MV-4-11 (cell line): ENCODE data around the gene DEDD2.

Experiments used
- DNase-seq: peaks from one replicate; lab custom pipeline; 2025; lab: John Stamatoyannopoulos, UW

DEDD2 gene

GRCh38 chr19:42170715-42171114 lies 46.8 kb downstream of the DEDD2 start:
- DNase-seq, result no peak

- no peak for DNase-seq
These were observed 47.7 kb downstream of the DEDD2 start for GRCh38 chr19:42169486-42170413.

GRCh38 chr19:42168206-42168605 lies 49.3 kb downstream of the DEDD2 start:
- no peak for DNase-seq

- no peak for DNase-seq
These were observed 51.2 kb downstream of the DEDD2 start for GRCh38 chr19:42166316-42166715.

- no peak for DNase-seq
These were observed 52.3 kb downstream of the DEDD2 start for GRCh38 chr19:42165146-42165545.

- no peak for DNase-seq
These were observed 55.7 kb downstream of the DEDD2 start for GRCh38 chr19:42161616-42162263.

- DNase-seq, result no peak
These were observed 57.5 kb downstream of the DEDD2 start for GRCh38 chr19:42159942-42160341.

GRCh38 chr19:42158926-42159325 lies 58.6 kb downstream of the DEDD2 start:
- no peak for DNase-seq

GRCh38 chr19:42156571-42156970 lies 60.9 kb downstream of the DEDD2 start:
- DNase-seq, result no peak

GRCh38 chr19:42155796-42156195 lies 61.7 kb downstream of the DEDD2 start:
- DNase-seq, result no peak

GRCh38 chr19:42154471-42155323 lies 62.8 kb downstream of the DEDD2 start:
- peak; percentile 11 for DNase-seq

- DNase-seq, result no peak
These were observed 63.6 kb downstream of the DEDD2 start for GRCh38 chr19:42153672-42154433.

GRCh38 chr19:42152910-42153671 lies 64.4 kb downstream of the DEDD2 start:
- DNase-seq, result no peak

- DNase-seq, result no peak
These were observed 65.4 kb downstream of the DEDD2 start for GRCh38 chr19:42151782-42152684.

- no peak for DNase-seq
These were observed 66.5 kb downstream of the DEDD2 start for GRCh38 chr19:42150911-42151361.

GRCh38 chr19:42150364-42150763 lies 67.1 kb downstream of the DEDD2 start:
- DNase-seq, result no peak

- DNase-seq, result no peak
These were observed 67.9 kb downstream of the DEDD2 start for GRCh38 chr19:42149447-42150202.
